ENCODE data around the gene PADI2. TPM values are rescaled to one million over a fixed set of nuclear protein-coding genes. Genes with fewer than 3 reads are reported as not detected.
A peak's percentile ranks its signal among the peaks of the same experiment; 100 is the strongest.

PADI2 gene
- total and polyA plus RNA-seq, 9 of the 15 experiments (the other 6 are each of a cell fraction or from before 2014, with no cell fraction given): 0.01 to 0.11 (median 0.01) TPM; not detected in 5

DNA sequence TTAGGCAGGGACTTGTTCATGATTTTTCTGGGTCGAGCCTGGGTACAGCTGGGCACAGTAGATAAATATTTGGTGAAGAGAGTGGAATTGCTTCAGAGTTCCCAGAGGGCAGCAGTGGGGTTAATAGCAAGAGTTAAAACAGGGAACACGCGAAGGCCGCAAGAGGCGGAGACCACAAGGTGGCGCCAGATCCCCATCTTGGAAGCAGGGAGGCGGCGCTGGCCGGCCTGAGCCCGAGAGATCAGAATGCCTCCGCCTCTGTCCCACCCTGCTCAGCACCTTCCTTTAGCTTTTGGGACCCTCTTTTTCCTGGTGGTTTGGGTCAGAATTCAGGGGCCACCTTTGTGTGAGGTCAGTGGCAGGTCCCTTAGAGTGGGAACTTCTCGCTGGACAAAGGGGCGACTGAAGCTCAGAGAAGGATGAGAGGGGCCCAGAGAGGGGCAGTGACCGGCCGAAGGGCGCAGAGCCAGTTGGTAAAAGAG lies 6.5 kb upstream of the PADI2 start (continued):
- TF ChIP-seq GTF2A2 (tag; IDR thresholded peaks at IDR 0.05) (no peak), ZKSCAN1 (IDR thresholded peaks at IDR 0.05; ENCODE audit: low read depth, low read length) (peak; percentile 71; the same call in 1 of the 2 replicates), CEBPG (CRISPR knock-in tag; IDR thresholded peaks at IDR 0.05) (peak; percentile 29; the same call in 1 of the 2 replicates), CEBPG (tag; conservative IDR thresholded peaks at IDR 0.05 in 1 of 2, IDR thresholded peaks at IDR 0.05 in 1 of 2) (no peak), ZFP36 (IDR thresholded peaks at IDR 0.05; ENCODE audit: low read depth, low read length, partially characterized antibody) (peak; percentile 58), ZNF263 (CRISPR knock-in tag; IDR thresholded peaks at IDR 0.05; ENCODE audit: borderline replicate concordance) (peak; percentile 34; the same call in 1 of the 2 replicates), ZNF24 (IDR thresholded peaks at IDR 0.05) (0 out of 2 replicates have a peak, but pooled peaks have one; percentile 24), CSDE1 (IDR thresholded peaks at IDR 0.05) (no peak), MTA1 (IDR thresholded peaks at IDR 0.05; ENCODE audit: borderline replicate concordance) (no peak), MAFK (IDR thresholded peaks at IDR 0.05; ENCODE audit: low read length) (0 out of 2 replicates have a peak, but pooled peaks have one; percentile 19), CTCF (IDR thresholded peaks at IDR 0.05 in 2 of 3, conservative IDR thresholded peaks at IDR 0.05 in 1 of 3; ENCODE audit: insufficient read depth in 2 of 3, low read depth in 1 of 3, low read length in 3 of 3) (peak; percentile 97 to 99 (median 98)), KLF16 (IDR thresholded peaks at IDR 0.05) (peak; percentile 60)
- TF ChIP-seq, protein P1, sequence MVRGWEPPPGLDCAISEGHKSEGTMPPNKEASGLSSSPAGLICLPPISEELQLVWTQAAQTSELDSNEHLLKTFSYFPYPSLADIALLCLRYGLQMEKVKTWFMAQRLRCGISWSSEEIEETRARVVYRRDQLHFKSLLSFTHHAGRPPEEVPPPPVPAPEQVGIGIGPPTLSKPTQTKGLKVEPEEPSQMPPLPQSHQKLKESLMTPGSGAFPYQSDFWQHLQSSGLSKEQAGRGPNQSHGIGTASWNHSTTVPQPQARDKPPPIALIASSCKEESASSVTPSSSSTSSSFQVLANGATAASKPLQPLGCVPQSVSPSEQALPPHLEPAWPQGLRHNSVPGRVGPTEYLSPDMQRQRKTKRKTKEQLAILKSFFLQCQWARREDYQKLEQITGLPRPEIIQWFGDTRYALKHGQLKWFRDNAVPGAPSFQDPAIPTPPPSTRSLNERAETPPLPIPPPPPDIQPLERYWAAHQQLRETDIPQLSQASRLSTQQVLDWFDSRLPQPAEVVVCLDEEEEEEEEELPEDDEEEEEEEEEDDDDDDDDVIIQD (CRISPR knock-in tag; IDR thresholded peaks at IDR 0.05): no peak
- TF ChIP-seq, protein P2, sequence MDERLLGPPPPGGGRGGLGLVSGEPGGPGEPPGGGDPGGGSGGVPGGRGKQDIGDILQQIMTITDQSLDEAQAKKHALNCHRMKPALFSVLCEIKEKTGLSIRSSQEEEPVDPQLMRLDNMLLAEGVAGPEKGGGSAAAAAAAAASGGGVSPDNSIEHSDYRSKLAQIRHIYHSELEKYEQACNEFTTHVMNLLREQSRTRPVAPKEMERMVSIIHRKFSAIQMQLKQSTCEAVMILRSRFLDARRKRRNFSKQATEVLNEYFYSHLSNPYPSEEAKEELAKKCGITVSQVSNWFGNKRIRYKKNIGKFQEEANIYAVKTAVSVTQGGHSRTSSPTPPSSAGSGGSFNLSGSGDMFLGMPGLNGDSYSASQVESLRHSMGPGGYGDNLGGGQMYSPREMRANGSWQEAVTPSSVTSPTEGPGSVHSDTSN (CRISPR knock-in tag; IDR thresholded peaks at IDR 0.05; ENCODE audit: low read depth): no peak
- TF ChIP-seq, protein P2 (tag; conservative IDR thresholded peaks at IDR 0.05; ENCODE audit: low read depth): no peak
- TF ChIP-seq, protein P3, sequence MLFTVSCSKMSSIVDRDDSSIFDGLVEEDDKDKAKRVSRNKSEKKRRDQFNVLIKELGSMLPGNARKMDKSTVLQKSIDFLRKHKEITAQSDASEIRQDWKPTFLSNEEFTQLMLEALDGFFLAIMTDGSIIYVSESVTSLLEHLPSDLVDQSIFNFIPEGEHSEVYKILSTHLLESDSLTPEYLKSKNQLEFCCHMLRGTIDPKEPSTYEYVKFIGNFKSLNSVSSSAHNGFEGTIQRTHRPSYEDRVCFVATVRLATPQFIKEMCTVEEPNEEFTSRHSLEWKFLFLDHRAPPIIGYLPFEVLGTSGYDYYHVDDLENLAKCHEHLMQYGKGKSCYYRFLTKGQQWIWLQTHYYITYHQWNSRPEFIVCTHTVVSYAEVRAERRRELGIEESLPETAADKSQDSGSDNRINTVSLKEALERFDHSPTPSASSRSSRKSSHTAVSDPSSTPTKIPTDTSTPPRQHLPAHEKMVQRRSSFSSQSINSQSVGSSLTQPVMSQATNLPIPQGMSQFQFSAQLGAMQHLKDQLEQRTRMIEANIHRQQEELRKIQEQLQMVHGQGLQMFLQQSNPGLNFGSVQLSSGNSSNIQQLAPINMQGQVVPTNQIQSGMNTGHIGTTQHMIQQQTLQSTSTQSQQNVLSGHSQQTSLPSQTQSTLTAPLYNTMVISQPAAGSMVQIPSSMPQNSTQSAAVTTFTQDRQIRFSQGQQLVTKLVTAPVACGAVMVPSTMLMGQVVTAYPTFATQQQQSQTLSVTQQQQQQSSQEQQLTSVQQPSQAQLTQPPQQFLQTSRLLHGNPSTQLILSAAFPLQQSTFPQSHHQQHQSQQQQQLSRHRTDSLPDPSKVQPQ (CRISPR knock-in tag; IDR thresholded peaks at IDR 0.05; ENCODE audit: borderline replicate concordance): no peak
